Body of pancreas (tissue), 4 donors: Measurements from ENCODE around the gene SNX19.

Experiments used
- POLR2A ChIP-seq, 3 donors: fragments of 450-650 bp; IDR thresholded peaks; one replicate each; pipeline ENCODE4 v1.6.1; 2016; ENCODE audit warnings: antibody characterized with exemption in 3 of 3, mild to moderate bottlenecking in 2 of 3
- TF ChIP-seq, protein P1 (sequence below), 7 experiments: fragments of 450-650 bp in 4 of 7; fragments of 200-600 bp in 3 of 7; sonication (generic) in 3 of 7; IDR thresholded peaks; one replicate each; pipeline ENCODE4 v1.5.1; 2016 to 2019; ENCODE audit warnings: antibody characterized with exemption in 7 of 7

DNA sequence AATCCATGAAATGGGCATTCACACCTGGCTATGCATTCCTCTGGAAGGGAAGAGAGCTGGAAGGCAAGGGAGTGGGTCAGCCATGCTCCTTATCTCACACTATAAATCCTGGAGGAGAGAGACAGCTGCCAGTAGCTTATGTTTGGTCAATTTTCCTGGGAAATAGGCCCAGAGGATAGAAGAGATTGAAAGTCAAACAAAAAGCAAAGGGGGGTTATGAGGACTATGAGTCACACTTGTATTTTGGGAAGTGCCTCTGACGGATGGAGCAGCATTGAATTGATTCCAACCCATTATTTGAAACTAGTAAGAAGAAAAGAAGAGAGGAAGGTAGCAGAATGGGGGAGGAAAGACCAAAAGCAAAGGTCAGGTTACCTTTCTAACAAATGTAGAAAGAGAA lies 25.0 kb downstream of the SNX19 start:
- no peak for TF ChIP-seq POLR2A (IDR thresholded peaks at IDR 0.05)
- TF ChIP-seq, protein P1, sequence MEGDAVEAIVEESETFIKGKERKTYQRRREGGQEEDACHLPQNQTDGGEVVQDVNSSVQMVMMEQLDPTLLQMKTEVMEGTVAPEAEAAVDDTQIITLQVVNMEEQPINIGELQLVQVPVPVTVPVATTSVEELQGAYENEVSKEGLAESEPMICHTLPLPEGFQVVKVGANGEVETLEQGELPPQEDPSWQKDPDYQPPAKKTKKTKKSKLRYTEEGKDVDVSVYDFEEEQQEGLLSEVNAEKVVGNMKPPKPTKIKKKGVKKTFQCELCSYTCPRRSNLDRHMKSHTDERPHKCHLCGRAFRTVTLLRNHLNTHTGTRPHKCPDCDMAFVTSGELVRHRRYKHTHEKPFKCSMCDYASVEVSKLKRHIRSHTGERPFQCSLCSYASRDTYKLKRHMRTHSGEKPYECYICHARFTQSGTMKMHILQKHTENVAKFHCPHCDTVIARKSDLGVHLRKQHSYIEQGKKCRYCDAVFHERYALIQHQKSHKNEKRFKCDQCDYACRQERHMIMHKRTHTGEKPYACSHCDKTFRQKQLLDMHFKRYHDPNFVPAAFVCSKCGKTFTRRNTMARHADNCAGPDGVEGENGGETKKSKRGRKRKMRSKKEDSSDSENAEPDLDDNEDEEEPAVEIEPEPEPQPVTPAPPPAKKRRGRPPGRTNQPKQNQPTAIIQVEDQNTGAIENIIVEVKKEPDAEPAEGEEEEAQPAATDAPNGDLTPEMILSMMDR (IDR thresholded peaks at IDR 0.05): no peak
